PC-3 (cell line): ENCODE data around the gene CTSA. TPM values are rescaled to one million over a fixed set of nuclear protein-coding genes. Genes with fewer than 3 reads are reported as not detected.

Experiments used
- ATAC-seq: fragments of 200-7000 bp; cut with Tn5 transposase; 2 replicates; pipeline ENCODE4 v1.9.1; 2020; ENCODE audit warnings: mild to moderate bottlenecking, moderate library complexity
- BruUV-seq: library from RNA; stranded (reverse); fragments of 400-500 nt; replicated peaks from 2 replicates; lab custom pipeline; 2021; lab: Mats Ljungman, UMichigan
- CTCF ChIA-PET: fragments of 300-600 bp; sonication (Branson Sonifier 250); formaldehyde crosslinking; loops from one replicate; lab custom pipeline; 2022; ENCODE audit warnings: antibody characterized with exemption; lab: Charles Lee
- POLR2A ChIA-PET: fragments of 300-600 bp; sonication (Branson Sonifier 250); formaldehyde crosslinking; loops from one replicate; lab custom pipeline; 2022; ENCODE audit warnings: antibody characterized with exemption; ENCODE audit not compliant: unreplicated experiment; lab: Charles Lee
- DNase-seq: peaks from one replicate; pipeline ENCODE4 v3.0.0-alpha.2; 2015
- H2AFZ ChIP-seq: fragments of 300-600 bp; sonication (generic); 2 replicates; pipeline ENCODE4 v1.6.0; 2016; ENCODE audit warnings: antibody characterized with exemption, low read length
- H3F3A ChIP-seq: fragments of 300-600 bp; sonication (generic); one replicate; pipeline ENCODE4 v1.6.0; 2017; ENCODE audit warnings: antibody characterized with exemption, low read length, control low read depth, mild to moderate bottlenecking; ENCODE audit not compliant: unreplicated experiment
- H3K27ac ChIP-seq: fragments of 300-600 bp; sonication (generic); 2 replicates; pipeline ENCODE4 v1.5.1; 2016; ENCODE audit warnings: mild to moderate bottlenecking, low read length
- H3K27me3 ChIP-seq: fragments of 300-600 bp; sonication (generic); 2 replicates; pipeline ENCODE4 v1.6.1; 2016; ENCODE audit warnings: low read length, mixed read lengths
- H3K36me3 ChIP-seq: fragments of 300-600 bp; sonication (generic); 2 replicates; pipeline ENCODE4 v1.6.1; 2016; ENCODE audit warnings: low read depth, mixed run types, low read length, mixed read lengths
- H3K4me1 ChIP-seq: fragments of 300-600 bp; sonication (generic); 2 replicates; pipeline ENCODE4 v1.5.1; 2016; ENCODE audit warnings: low read length; ENCODE audit not compliant: insufficient read depth
- H3K4me2 ChIP-seq: fragments of 300-600 bp; sonication (generic); 2 replicates; pipeline ENCODE4 v1.6.0; 2016; ENCODE audit warnings: low read length
- H3K4me3 ChIP-seq: fragments of 300-600 bp; sonication (generic); 2 replicates; pipeline ENCODE4 v1.5.1; 2016; ENCODE audit warnings: mild to moderate bottlenecking, low read length, mixed read lengths
- H3K79me2 ChIP-seq: fragments of 300-600 bp; sonication (generic); 2 replicates; pipeline ENCODE4 v1.6.1; 2017; ENCODE audit warnings: low read length, mixed read lengths
- H3K9ac ChIP-seq: fragments of 300-600 bp; sonication (generic); 2 replicates; pipeline ENCODE4 v1.6.0; 2016; ENCODE audit warnings: mild to moderate bottlenecking, low read length
- H3K9me2 ChIP-seq: fragments of 300-600 bp; sonication (generic); replicated peaks from 2 replicates; pipeline ENCODE4 v1.6.1; 2016; ENCODE audit warnings: mixed run types, low read length, mixed read lengths
- H3K9me3 ChIP-seq: fragments of 300-600 bp; sonication (generic); 2 replicates; pipeline ENCODE4 v1.6.1; 2016; ENCODE audit warnings: low read length, mixed read lengths
- H4K20me1 ChIP-seq: fragments of 300-600 bp; sonication (generic); 2 replicates; pipeline ENCODE4 v1.6.1; 2016; ENCODE audit warnings: low read length, mixed read lengths
- CTCF ChIP-seq: fragments of 300-600 bp; sonication (generic); conservative IDR thresholded peaks from 2 replicates; pipeline ENCODE4 v1.5.1; 2017; ENCODE audit warnings: antibody characterized with exemption, low read depth, mild to moderate bottlenecking, low read length
- EZH2 ChIP-seq: fragments of 300-600 bp; sonication (generic); IDR thresholded peaks from one replicate; pipeline ENCODE4 v1.6.1; 2017; ENCODE audit warnings: antibody characterized with exemption, mild to moderate bottlenecking, low read length; ENCODE audit not compliant: unreplicated experiment
- EZH2phosphoT487 ChIP-seq: fragments of 300-600 bp; sonication (generic); IDR thresholded peaks from 2 replicates; pipeline ENCODE4 v1.6.1; 2018; ENCODE audit warnings: mild to moderate bottlenecking, antibody characterized with exemption, low read length, borderline replicate concordance
- intact Hi-C: fragments of 100-400 bp; cut with micrococcal nuclease; formaldehyde crosslinking; loops from 2 replicates; pipeline ENCODE4 v1.9.0; 2023
- total RNA-seq: library from RNA; depleted of rRNA; stranded (reverse); fragments of >200 nt; gene quantifications from 2 replicates; pipeline ENCODE4 v1.2.3, GENCODE V29; 2014

The CTSA gene
- total RNA-seq, 1 experiment from 2014 or later, result 129 TPM

- POLR2A ChIA-PET, result interaction anchor here (0.5 kb wide), 1 partner anchor 77 kb away, joined by 4 read pairs; no protein-coding TSS in a partner anchor
- intact Hi-C loops, result loop anchor here (1.0 to 2.0 kb wide), 2 partner anchors 23 to 46 kb away; partner anchors contain the start of genes UBE2C and ZSWIM1
- CTCF ChIA-PET, result no interaction called here
Measured at GRCh38 chr20:45857882-45858216, 33.3 kb upstream of the CTSA start.

GRCh38 chr20:45859916-45860315, 31.2 kb upstream of the CTSA start:
- TF ChIP-seq EZH2 (no peak), EZH2phosphoT487 (no peak), CTCF (no peak)
- no peak overlapping the region for H2AFZ ChIP-seq
- BruUV-seq, result no TSS peak
- peaks cover 30% of the 10 kb centered on the region for H3K4me1 ChIP-seq
- CTCF ChIA-PET, result no interaction called here
- H3K27ac ChIP-seq, result peak overlapping the region; percentile 65
- no peaks in the 10 kb centered on the region for H3K9me2 ChIP-seq
- no peak for DNase-seq
- no peak overlapping the region for H3K4me3 ChIP-seq
- H3F3A ChIP-seq, result no peaks in the 10 kb centered on the region
- no peak overlapping the region for H3K9ac ChIP-seq
- peaks cover 24% of the 10 kb centered on the region for H3K79me2 ChIP-seq
- no peak overlapping the region for H3K4me2 ChIP-seq
- ATAC-seq, result no peak
- no peaks in the 10 kb centered on the region for H3K27me3 ChIP-seq
- no peaks in the 10 kb centered on the region for H3K36me3 ChIP-seq
- POLR2A ChIA-PET, result no interaction called here
- no peaks in the 10 kb centered on the region for H4K20me1 ChIP-seq
- H3K9me3 ChIP-seq, result no peaks in the 10 kb centered on the region
- intact Hi-C loops, result no loop called here

More at GRCh38 chr20:45857882-45858216, 33.3 kb upstream of the CTSA start:
- BruUV-seq, result no TSS peak
- DNase-seq, result no peak
- H3K79me2 ChIP-seq, result peaks cover 25% of the 10 kb centered on the region
- no peaks in the 10 kb centered on the region for H4K20me1 ChIP-seq
- H3K4me2 ChIP-seq, result peak overlapping the region; percentile 88
- H3K4me3 ChIP-seq, result peak overlapping the region; percentile 87
- no peaks in the 10 kb centered on the region for H3K9me2 ChIP-seq
- no peak overlapping the region for H3K27ac ChIP-seq
- H3K9ac ChIP-seq, result peak overlapping the region; percentile 45
- no peaks in the 10 kb centered on the region for H3F3A ChIP-seq
- no peak for TF ChIP-seq EZH2phosphoT487
- TF ChIP-seq CTCF, result no peak
- no peak for TF ChIP-seq EZH2
- H3K27me3 ChIP-seq, result no peaks in the 10 kb centered on the region
- H3K9me3 ChIP-seq, result no peaks in the 10 kb centered on the region
- ATAC-seq, result no peak
- peaks cover 30% of the 10 kb centered on the region for H3K4me1 ChIP-seq
- 0 out of 2 replicates have a peak, but pooled peaks cover 8% of the 10 kb centered on the region for H3K36me3 ChIP-seq
- H2AFZ ChIP-seq, result peak overlapping the region; percentile 72

GRCh38 chr20:45860560-45861220, 30.4 kb upstream of the CTSA start:
- H3K9me3 ChIP-seq, result no peaks in the 10 kb centered on the region
- H2AFZ ChIP-seq, result no peak overlapping the region
- H3K4me1 ChIP-seq, result peaks cover 29% of the 10 kb centered on the region
- no TSS peak for BruUV-seq
- H3K4me3 ChIP-seq, result no peak overlapping the region
- ChIA-PET POLR2A (no interaction called here), CTCF (no interaction called here)
- no peak for ATAC-seq
- H3K79me2 ChIP-seq, result peaks cover 19% of the 10 kb centered on the region
- H3K27me3 ChIP-seq, result no peaks in the 10 kb centered on the region
- H3K36me3 ChIP-seq, result no peaks in the 10 kb centered on the region
- no peaks in the 10 kb centered on the region for H3F3A ChIP-seq
- H3K4me2 ChIP-seq, result no peak overlapping the region
- H3K9ac ChIP-seq, result peak overlapping the region; percentile 11; the same call in 1 of the 2 replicates
- no peak for TF ChIP-seq EZH2
- no peak for TF ChIP-seq CTCF
- TF ChIP-seq EZH2phosphoT487, result no peak
- H4K20me1 ChIP-seq, result no peaks in the 10 kb centered on the region
- peak overlapping the region; percentile 65 for H3K27ac ChIP-seq
- intact Hi-C loops, result no loop called here
- H3K9me2 ChIP-seq, result no peaks in the 10 kb centered on the region
- peak; percentile 51 for DNase-seq
